ENCODE data around the gene TWF2. TPM values are rescaled to one million over a fixed set of nuclear protein-coding genes. Genes with fewer than 3 reads are reported as not detected.

Gene TWF2
- total and polyA plus RNA-seq, 2 of the 4 experiments (the other 2 are of a cell fraction) = 111 to 145 TPM

- no peaks in the 10 kb centered on the region; the same call in 1 of the 2 replicates for H3K36me3 ChIP-seq (ENCODE audit: control insufficient read depth, insufficient read depth, low read length)
- H2BK20ac ChIP-seq (ENCODE audit: low read depth, low read length) = no peak overlapping the region
- TF ChIP-seq CTCF (conservative IDR thresholded peaks at IDR 0.05; ENCODE audit: low read depth, low read length) (no peak), MXI1 (IDR thresholded peaks at IDR 0.05; ENCODE audit: borderline replicate concordance, low read depth, low read length) (no peak), RAD21 (IDR thresholded peaks at IDR 0.05; ENCODE audit: low read length) (no peak), USF2 (IDR thresholded peaks at IDR 0.05; ENCODE audit: low read depth, low read length) (no peak), RFX5 (IDR thresholded peaks at IDR 0.05; ENCODE audit: low read depth, low read length) (no peak), BHLHE40 (IDR thresholded peaks at IDR 0.05; ENCODE audit: low read depth, low read length) (no peak), MAZ (IDR thresholded peaks at IDR 0.05; ENCODE audit: borderline replicate concordance, low read depth, low read length) (no peak), SMC3 (IDR thresholded peaks at IDR 0.05; ENCODE audit: low read depth, low read length) (no peak), POLR2A (IDR thresholded peaks at IDR 0.05; ENCODE audit: low read depth, low read length) (no peak), FOS (IDR thresholded peaks at IDR 0.05; ENCODE audit: low read depth, low read length) (no peak), ELK1 (IDR thresholded peaks at IDR 0.05; ENCODE audit: borderline replicate concordance, low read depth, low read length) (no peak)
- H3K4me1 ChIP-seq (ENCODE audit: control insufficient read depth, insufficient read depth, low read length) = no peaks in the 10 kb centered on the region
- H3K4me3 ChIP-seq (ENCODE audit: insufficient read depth, low read depth, low read length) = no peak overlapping the region
- no peak overlapping the region for H3K14ac ChIP-seq (replicated peaks; ENCODE audit: low read depth, low read length)
- peak overlapping the region; percentile 32 for H2AFZ ChIP-seq (replicated peaks; ENCODE audit: low read length, poor library complexity)
- no peak for DNase-seq
- no peak overlapping the region for H4K8ac ChIP-seq (ENCODE audit: low read depth in 2 of 2, low read length in 2 of 2)
- no peak overlapping the region for H3K4me2 ChIP-seq (ENCODE audit: low read depth, low read length)
- H3K9me1 ChIP-seq (ENCODE audit: insufficient read depth, low read length) = peaks cover 4% of the 10 kb centered on the region; the same call in 1 of the 2 replicates
- 93% methylated on average over 30 of the region's 41 CpGs; no CpG with 5 or more reads in 1 of the 2 experiments for WGBS, 2 experiments (ENCODE audit: extremely low coverage in 2 of 2, insufficient read length in 1 of 2)
- H3K23ac ChIP-seq (ENCODE audit: low read depth, low read length) = no peak overlapping the region
- H2AK5ac ChIP-seq (ENCODE audit: low read depth, low read length) = no peak overlapping the region
- no peak overlapping the region for H4K91ac ChIP-seq (ENCODE audit: insufficient read depth, low read depth, low read length)
- H3K27ac ChIP-seq (ENCODE audit: insufficient read depth, low read length) = no peak overlapping the region
- H3K4ac ChIP-seq (ENCODE audit: low read depth, low read length) = no peak overlapping the region
- H3K9me3 ChIP-seq (ENCODE audit: control insufficient read depth, insufficient read depth, low read length) = no peaks in the 10 kb centered on the region
- no peaks in the 10 kb centered on the region for H3K27me3 ChIP-seq (ENCODE audit: control insufficient read depth, insufficient read depth, low read length)
- POLR2A ChIA-PET (ENCODE audit: unreplicated experiment) = no interaction called here
- H4K5ac ChIP-seq (ENCODE audit: low read depth, low read length) = no peak overlapping the region
- H2AK9ac ChIP-seq (replicated peaks; ENCODE audit: low read depth, low read length, poor library complexity) = no peak overlapping the region
- CTCF ChIA-PET = interaction anchor here (1.2 kb wide), 1 partner anchor 18 kb away, joined by 3 read pairs; no protein-coding TSS in a partner anchor
- no peak for ATAC-seq (ENCODE audit: low read depth)
- no peak overlapping the region for H3K9ac ChIP-seq (ENCODE audit: low read depth, low read length)
- no TSS peak for BruUV-seq (replicated peaks)
- no peak overlapping the region for H3K18ac ChIP-seq (ENCODE audit: low read depth, low read length)
- H3K56ac ChIP-seq (ENCODE audit: extremely low read depth, insufficient read depth, low read length) = no peak overlapping the region
- in situ Hi-C loops (cut with MboI; ENCODE audit: low sequenced_read_pairs) = no loop called here
- no peak overlapping the region for H2BK5ac ChIP-seq (ENCODE audit: low read depth, low read length, poor library complexity, severe bottlenecking)
- intact Hi-C loops (cut with micrococcal nuclease) = loop anchor here (5.0 kb wide), 1 partner anchor 225 kb away; the partner anchor contains the start of gene SEMA3G
- no peaks in the 10 kb centered on the region for H3K79me1 ChIP-seq (ENCODE audit: low read depth in 1 of 2, low read length in 2 of 2)
- dilution Hi-C loops (cut with HindIII; ENCODE audit: low sequenced_read_pairs, unreplicated experiment) = no loop called here
- H2BK15ac ChIP-seq (ENCODE audit: low read depth, low read length) = no peak overlapping the region
- 0 out of 2 replicates have a peak, but pooled peaks cover 4% of the 10 kb centered on the region for H4K20me1 ChIP-seq (ENCODE audit: insufficient read depth, low read length)
- no peak overlapping the region for H2BK120ac ChIP-seq (ENCODE audit: low read depth, low read length)
Observed at GRCh38 chr3:52222319-52223221, 16.4 kb downstream of the TWF2 start.
